HFFc6 (cell line): ENCODE measurements around the gene ELAVL2. TPM values are rescaled to one million over a fixed set of nuclear protein-coding genes. Genes with fewer than 3 reads are reported as not detected.

ENCODE experiments used
- DNase-seq: peaks from one replicate; pipeline ENCODE4 v3.0.0-alpha.2; 2018
- H3K27ac Mint-ChIP-seq: 2 replicates; pipeline ENCODE4 v1.8.0; 2020; ENCODE audit warnings: mild to moderate bottlenecking, mixed read lengths
- H3K27me3 Mint-ChIP-seq: 2 replicates; pipeline ENCODE4 v1.8.0; 2021; ENCODE audit warnings: mild to moderate bottlenecking, moderate library complexity, mixed read lengths; ENCODE audit not compliant: insufficient read depth
- H3K36me3 Mint-ChIP-seq: 2 replicates; pipeline ENCODE4 v1.8.0; 2021; ENCODE audit warnings: low read depth, mixed read lengths
- H3K4me1 Mint-ChIP-seq: 2 replicates; pipeline ENCODE4 v1.8.0; 2020; ENCODE audit warnings: low read depth, mixed read lengths
- H3K4me3 Mint-ChIP-seq: 2 replicates; pipeline ENCODE4 v1.8.0; 2020; ENCODE audit warnings: mild to moderate bottlenecking, moderate library complexity, mixed read lengths
- H3K9me3 Mint-ChIP-seq: 2 replicates; pipeline ENCODE4 v1.8.0; 2020; ENCODE audit warnings: mild to moderate bottlenecking, mixed read lengths
- CTCF ChIP-seq: fragments of 200-600 bp; sonication (generic); IDR thresholded peaks from 2 replicates; pipeline ENCODE4 v1.5.0; 2021; ENCODE audit warnings: antibody characterized with exemption, mild to moderate bottlenecking
- long read RNA-seq: library from polyadenylated mRNA; unstranded; transcript quantifications from one replicate; pipeline ENCODE4 v2.0.0, GENCODE V29; 2019
- total RNA-seq, 6 experiments: library from RNA; stranded (reverse); fragmentation: NEBNext Ultra II Directional; extraction: Animal tissue kit (Norgen Biotek cat#: 25700); gene quantifications; 2 replicates in 1 of 6; 3 replicates in 5 of 6; pipeline ENCODE4 v1.2.3, GENCODE V29; 2021

Gene ELAVL2
- total RNA-seq, result not detected
- long read RNA-seq, result 0 reads

- peaks cover 7% of the 10 kb centered on the region; the same call in 1 of the 2 replicates for H3K9me3 Mint-ChIP-seq
- H3K27ac Mint-ChIP-seq, result no peak within 1 kb of the TSS
- no peak for TF ChIP-seq CTCF
- no peaks in the 10 kb centered on the region for H3K27me3 Mint-ChIP-seq
- H3K36me3 Mint-ChIP-seq, result no peaks in the 10 kb centered on the region
- H3K4me3 Mint-ChIP-seq, result no peak within 1 kb of the TSS
- no peaks in the 10 kb centered on the region for H3K4me1 Mint-ChIP-seq
- DNase-seq, result no peak
Measured at GRCh38 chr9:23826120-23826629, at the start of gene ELAVL2. Gene ELAVL2 (minus strand): TSS chr9:23826240. CDS start chr9:23762234, 64,006 bp downstream.

- Mint-ChIP-seq H3K4me3 (no peak overlapping the region), H3K36me3 (no peaks in the 10 kb centered on the region; the same call in 1 of the 2 replicates), H3K4me1 (no peaks in the 10 kb centered on the region), H3K27ac (no peak overlapping the region), H3K9me3 (peaks cover 33% of the 10 kb centered on the region), H3K27me3 (peaks cover 3% of the 10 kb centered on the region; the same call in 1 of the 2 replicates)
- no peak for TF ChIP-seq CTCF
- no peak for DNase-seq
Measured at GRCh38 chr9:23858234-23858633, 32.2 kb upstream of the ELAVL2 start.

- Mint-ChIP-seq H3K4me1 (no peaks in the 10 kb centered on the region), H3K27ac (no peak overlapping the region), H3K4me3 (no peak overlapping the region), H3K36me3 (peaks cover 5% of the 10 kb centered on the region), H3K9me3 (peaks cover 29% of the 10 kb centered on the region), H3K27me3 (peaks cover 3% of the 10 kb centered on the region; the same call in 1 of the 2 replicates)
- DNase-seq, result no peak
- TF ChIP-seq CTCF, result no peak
Measured at GRCh38 chr9:23855873-23856604, 30.0 kb upstream of the ELAVL2 start.

GRCh38 chr9:23850690-23851629, 24.9 kb upstream of the ELAVL2 start:
- H3K4me1 Mint-ChIP-seq, result no peaks in the 10 kb centered on the region
- H3K27me3 Mint-ChIP-seq, result peaks cover 6% of the 10 kb centered on the region
- peaks cover 5% of the 10 kb centered on the region for H3K36me3 Mint-ChIP-seq
- TF ChIP-seq CTCF, result no peak
- H3K9me3 Mint-ChIP-seq, result peaks cover 18% of the 10 kb centered on the region
- no peak overlapping the region for H3K27ac Mint-ChIP-seq
- H3K4me3 Mint-ChIP-seq, result no peak overlapping the region
- DNase-seq, result no peak

- Mint-ChIP-seq H3K36me3 (peaks cover 5% of the 10 kb centered on the region), H3K27me3 (peaks cover 6% of the 10 kb centered on the region), H3K27ac (no peak overlapping the region), H3K4me3 (no peak overlapping the region), H3K9me3 (peaks cover 16% of the 10 kb centered on the region), H3K4me1 (no peaks in the 10 kb centered on the region)
- TF ChIP-seq CTCF, result no peak
- no peak for DNase-seq
Measured at GRCh38 chr9:23850242-23850689, 24.2 kb upstream of the ELAVL2 start.
